ENCODE measurements around the gene EFEMP2.

GRCh38 chr11:65871811-65872548, 620 bp downstream of the EFEMP2 start:
- no peak for TF ChIP-seq CTCF (IDR thresholded peaks at IDR 0.05; ENCODE audit: low read depth, low read length)
- TF ChIP-seq POLR2A (IDR thresholded peaks at IDR 0.05; ENCODE audit: extremely low read depth, insufficient read length) = no peak
- TF ChIP-seq, protein P1, sequence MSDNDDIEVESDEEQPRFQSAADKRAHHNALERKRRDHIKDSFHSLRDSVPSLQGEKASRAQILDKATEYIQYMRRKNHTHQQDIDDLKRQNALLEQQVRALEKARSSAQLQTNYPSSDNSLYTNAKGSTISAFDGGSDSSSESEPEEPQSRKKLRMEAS (IDR thresholded peaks at IDR 0.05; ENCODE audit: low read depth, low read length) = no peak
- TF ChIP-seq MYC (IDR thresholded peaks at IDR 0.05; ENCODE audit: low read depth, low read length) = no peak

Measured in NB4 (cell line).